ENCODE measurements around the gene ATP6V1G2.

ATP6V1G2 gene

GRCh38 chr6:31581434-31582229 is 35.2 kb upstream of the ATP6V1G2 start:
- no peak for TF ChIP-seq ZC3H10 (CRISPR knock-in tag; IDR thresholded peaks at IDR 0.05)
- no peak for TF ChIP-seq ZFP30 (CRISPR knock-in tag; IDR thresholded peaks at IDR 0.05)
- no peak for TF ChIP-seq RARB (CRISPR knock-in tag; IDR thresholded peaks at IDR 0.05)
- no peak for TF ChIP-seq CREB5 (CRISPR knock-in tag; IDR thresholded peaks at IDR 0.05; ENCODE audit: low read depth)
- TF ChIP-seq CSDC2 (CRISPR knock-in tag; IDR thresholded peaks at IDR 0.05): no peak
- no peak for TF ChIP-seq SNAI2 (CRISPR knock-in tag; IDR thresholded peaks at IDR 0.05)
- no peak for TF ChIP-seq TOX (CRISPR knock-in tag; IDR thresholded peaks at IDR 0.05; ENCODE audit: borderline replicate concordance)
- TF ChIP-seq OSR1 (CRISPR knock-in tag; IDR thresholded peaks at IDR 0.05): no peak
- no peak for TF ChIP-seq ARNTL (CRISPR knock-in tag; IDR thresholded peaks at IDR 0.05; ENCODE audit: borderline replicate concordance, low read depth)
- no peak for TF ChIP-seq GLIS3 (CRISPR knock-in tag; IDR thresholded peaks at IDR 0.05)
- no peak for TF ChIP-seq ZNF70 (CRISPR knock-in tag; IDR thresholded peaks at IDR 0.05)
- no peak for TF ChIP-seq CSRNP3 (CRISPR knock-in tag; IDR thresholded peaks at IDR 0.05)
- no peak for TF ChIP-seq PATZ1 (CRISPR knock-in tag; IDR thresholded peaks at IDR 0.05; ENCODE audit: borderline replicate concordance)
- TF ChIP-seq ZNF8 (CRISPR knock-in tag; IDR thresholded peaks at IDR 0.05): no peak
- ATAC-seq: peak; percentile 21

GRCh38 chr6:31580807-31581433 is 34.5 kb upstream of the ATP6V1G2 start:
- no peak for TF ChIP-seq RARB (CRISPR knock-in tag; IDR thresholded peaks at IDR 0.05)
- TF ChIP-seq OSR1 (CRISPR knock-in tag; IDR thresholded peaks at IDR 0.05): no peak
- no peak for TF ChIP-seq ZC3H10 (CRISPR knock-in tag; IDR thresholded peaks at IDR 0.05)
- TF ChIP-seq SNAI2 (CRISPR knock-in tag; IDR thresholded peaks at IDR 0.05): no peak
- no peak for TF ChIP-seq BACH2 (CRISPR knock-in tag; IDR thresholded peaks at IDR 0.05; ENCODE audit: borderline replicate concordance)
- TF ChIP-seq ISL1 (CRISPR knock-in tag; IDR thresholded peaks at IDR 0.05): no peak
- no peak for TF ChIP-seq ZNF565 (CRISPR knock-in tag; conservative IDR thresholded peaks at IDR 0.05; ENCODE audit: low read depth)
- no peak for TF ChIP-seq ZFP30 (CRISPR knock-in tag; IDR thresholded peaks at IDR 0.05)
- no peak for TF ChIP-seq ZNF70 (CRISPR knock-in tag; IDR thresholded peaks at IDR 0.05)
- no peak for TF ChIP-seq TSHZ2 (CRISPR knock-in tag; IDR thresholded peaks at IDR 0.05)
- no peak for TF ChIP-seq ZFP3 (CRISPR knock-in tag; IDR thresholded peaks at IDR 0.05)
- TF ChIP-seq POU6F1 (CRISPR knock-in tag; IDR thresholded peaks at IDR 0.05; ENCODE audit: borderline replicate concordance, low read depth): no peak
- TF ChIP-seq PATZ1 (CRISPR knock-in tag; IDR thresholded peaks at IDR 0.05; ENCODE audit: borderline replicate concordance): no peak
- no peak for TF ChIP-seq CREB5 (CRISPR knock-in tag; IDR thresholded peaks at IDR 0.05; ENCODE audit: low read depth)
- peak; percentile 99 for ATAC-seq
